ENCODE data around the gene IDNK.
A peak's percentile ranks its signal among the peaks of the same experiment; 100 is the strongest.
"Not testable (repeated sequence)": the region's sequence is repeated elsewhere in the genome, so short reads cannot be mapped to it uniquely, and the experiment has no call there.

Gene IDNK

DNA sequence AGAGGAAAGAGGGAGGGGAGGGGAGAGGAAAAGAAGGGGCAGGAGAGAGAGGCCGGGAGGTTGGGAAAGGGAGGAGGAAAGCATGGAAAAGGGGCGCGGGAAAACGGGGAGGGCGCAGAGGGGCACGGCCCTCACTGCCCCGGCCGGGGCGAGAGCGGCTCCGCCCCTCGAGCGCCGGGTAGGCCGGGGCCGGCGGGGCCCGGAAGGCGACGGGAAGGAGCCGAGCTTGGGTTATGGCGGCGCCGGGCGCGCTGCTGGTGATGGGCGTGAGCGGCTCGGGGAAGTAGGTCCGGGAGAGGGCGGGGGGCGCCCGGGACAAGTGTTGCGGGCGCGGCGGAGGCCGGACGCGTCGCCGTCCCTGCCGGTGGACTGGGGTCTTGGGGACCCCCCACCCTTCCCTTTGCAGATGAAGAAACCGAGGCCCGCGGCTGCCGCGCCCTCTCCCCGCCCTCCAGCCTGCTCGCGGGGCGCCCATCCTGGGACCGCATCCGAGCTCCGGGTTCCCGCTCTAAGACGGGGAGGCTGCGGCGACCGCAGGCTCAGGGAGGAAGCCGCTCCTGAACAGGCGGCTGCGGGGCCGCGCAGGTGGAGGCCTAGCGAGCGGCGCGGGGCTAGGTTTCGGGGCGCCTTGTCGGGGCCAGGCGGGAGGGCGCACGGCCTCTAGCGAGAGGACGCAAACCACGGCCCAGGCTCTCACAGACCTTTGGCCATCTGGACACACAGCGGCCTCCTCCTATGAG, at the start of gene IDNK:
Gene IDNK (plus strand): TSS at position 205 of the 740 bp plus-strand sequence. CDS start 29 bp downstream, at position 234.
- peak; percentile 59 for DNase-seq

DNA sequence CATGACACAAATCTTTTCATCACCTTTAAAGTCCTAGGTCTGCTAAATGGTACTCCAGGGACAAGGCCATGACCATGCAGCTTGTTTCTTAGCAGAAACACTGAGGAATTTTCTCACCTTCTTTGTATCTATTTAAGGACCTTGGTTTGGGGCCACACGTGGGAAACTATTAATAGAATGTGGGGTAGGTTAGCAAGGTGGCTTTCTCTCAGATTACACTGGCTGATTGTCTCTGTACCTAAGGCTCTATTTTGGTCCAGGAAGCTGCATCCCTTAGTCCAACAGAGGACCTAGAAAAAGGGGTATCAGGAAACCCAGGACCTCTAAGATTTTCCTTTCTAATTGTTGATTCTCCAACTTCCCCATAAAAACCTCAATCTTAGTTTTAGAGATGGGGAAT, 48.5 kb upstream of the IDNK start:
- DNase-seq: no peak

DNA sequence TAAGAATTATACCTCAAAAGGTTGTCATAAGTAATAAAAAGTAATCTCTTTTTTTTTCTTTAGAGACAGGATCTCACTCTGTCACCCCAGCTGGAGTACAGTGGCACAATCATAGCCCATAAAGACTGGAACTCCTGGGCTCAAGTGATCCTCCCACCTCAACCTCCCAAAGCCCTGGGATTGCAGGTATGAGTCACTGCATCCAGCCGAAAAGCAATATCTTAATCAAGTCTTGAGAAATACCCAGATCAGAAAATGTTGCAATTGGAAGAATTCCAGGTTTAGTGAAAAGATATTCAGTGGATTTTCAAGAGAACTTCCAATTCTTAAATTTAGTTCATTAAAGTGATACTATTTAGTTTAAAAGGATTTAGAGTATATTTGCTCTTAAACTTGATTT, 40.9 kb upstream of the IDNK start:
- DNase-seq: no peak

- peak; percentile 47 for DNase-seq
Measured at GRCh38 chr9:83583151-83584014, 39.6 kb upstream of the IDNK start.

DNA sequence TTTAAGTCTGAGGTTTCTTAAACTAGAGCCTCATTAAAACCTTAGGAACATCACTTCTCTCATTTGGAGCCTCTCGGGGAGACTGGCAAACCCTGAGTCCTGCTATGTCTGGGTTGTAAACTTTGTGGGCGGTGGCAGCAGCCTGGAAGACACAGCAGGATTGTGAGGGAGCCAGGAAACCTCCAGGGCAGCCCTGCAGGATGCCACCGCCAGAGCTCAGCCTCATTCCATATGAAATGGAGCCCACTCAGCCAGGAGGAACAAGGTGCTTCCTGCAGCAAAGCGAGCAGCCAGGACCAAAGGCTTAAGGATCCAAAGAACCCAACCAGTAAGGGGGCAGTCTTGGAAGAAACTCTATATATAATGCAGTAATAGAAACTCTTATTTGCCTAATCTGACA, 37.9 kb upstream of the IDNK start:
- DNase-seq: no peak

GRCh38 chr9:83588256-83588655, 34.7 kb upstream of the IDNK start:
- no peak for DNase-seq

DNA sequence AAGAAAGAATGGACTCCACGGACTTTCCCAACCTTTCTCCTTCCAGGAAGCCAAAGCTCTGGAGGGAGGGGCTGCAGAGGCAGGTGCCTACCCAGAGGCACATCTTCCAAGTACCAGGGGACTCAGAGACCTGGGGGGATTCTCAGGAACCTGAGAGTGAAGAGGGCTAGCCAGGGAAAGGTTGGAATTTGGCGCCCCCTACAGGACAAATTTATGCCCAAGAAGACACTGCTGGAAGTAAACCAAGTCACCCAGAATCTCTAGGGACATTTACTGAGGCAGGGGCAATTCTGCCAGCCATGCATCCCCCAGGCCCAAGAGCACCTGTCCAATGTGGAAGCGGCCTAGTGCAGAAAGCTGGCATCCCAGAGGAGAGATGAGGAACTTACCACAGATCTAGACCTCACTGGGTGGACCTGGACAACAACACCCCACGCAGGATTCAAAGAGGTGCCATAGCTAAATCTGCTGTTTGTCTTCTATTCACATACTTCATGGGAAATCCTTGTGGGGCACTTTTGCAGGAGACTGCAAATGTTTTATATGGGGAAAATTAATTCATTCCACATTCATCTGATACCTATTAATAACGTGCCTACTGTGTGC, 25.9 kb upstream of the IDNK start:
- peak; percentile 33 for DNase-seq

DNA sequence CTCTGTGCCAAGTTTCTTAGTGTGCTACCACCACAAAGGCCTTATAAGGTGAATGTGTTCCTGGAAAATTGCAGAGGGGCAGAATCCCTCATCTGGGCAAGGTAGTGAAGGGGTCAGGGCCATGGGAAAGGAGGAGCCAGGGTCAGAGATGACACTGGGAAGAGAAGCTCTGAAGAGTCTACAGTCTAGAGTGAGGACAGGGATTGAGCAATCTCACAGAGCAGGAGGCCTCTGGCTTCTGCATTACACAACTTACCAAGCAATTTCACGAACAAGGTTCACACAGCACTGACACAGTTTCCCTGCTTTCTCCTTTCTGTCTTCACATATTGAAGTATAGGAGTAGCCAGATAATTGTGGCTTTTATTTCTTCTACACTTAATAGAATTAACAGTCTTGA, 24.5 kb upstream of the IDNK start:
- DNase-seq: no peak

DNA sequence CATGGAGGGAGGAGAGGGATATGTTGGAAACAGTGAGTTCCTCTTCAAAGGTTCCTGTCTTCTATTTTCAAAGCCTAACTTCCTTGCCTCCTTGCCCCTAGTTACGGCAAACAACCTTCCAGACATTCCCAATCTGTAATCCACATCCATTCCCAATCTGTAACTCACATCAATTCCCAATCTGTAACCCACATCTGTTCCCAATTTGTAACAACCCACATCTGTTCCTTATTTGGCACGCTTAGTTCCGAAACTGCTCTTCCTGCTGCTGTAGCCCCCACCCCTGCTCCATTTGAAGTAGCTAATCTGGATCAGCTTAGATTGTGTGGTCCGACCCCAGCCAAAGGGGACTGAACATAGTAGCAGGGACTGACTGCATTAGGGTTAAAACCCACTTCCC, 23.9 kb upstream of the IDNK start:
- no peak for DNase-seq

DNA sequence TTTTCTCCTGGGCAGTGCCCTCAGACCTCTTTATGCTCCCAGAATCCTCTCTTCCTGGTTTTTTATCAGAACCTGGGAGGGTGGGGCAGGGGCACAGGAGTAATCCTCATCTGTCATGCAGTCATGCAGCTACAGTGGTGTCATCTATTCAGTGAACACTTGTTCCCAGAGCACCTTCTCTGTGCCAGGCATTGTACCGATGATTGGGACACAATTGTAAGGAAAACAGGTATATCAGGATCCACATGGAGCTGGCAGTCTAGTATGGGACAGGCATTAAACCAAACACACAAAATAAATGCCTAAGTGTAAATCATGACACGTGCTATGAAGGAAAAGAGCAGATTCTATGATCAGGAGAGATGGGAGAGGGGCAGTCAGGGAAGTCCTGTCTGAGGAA, 21.5 kb upstream of the IDNK start:
- DNase-seq: no peak

DNA sequence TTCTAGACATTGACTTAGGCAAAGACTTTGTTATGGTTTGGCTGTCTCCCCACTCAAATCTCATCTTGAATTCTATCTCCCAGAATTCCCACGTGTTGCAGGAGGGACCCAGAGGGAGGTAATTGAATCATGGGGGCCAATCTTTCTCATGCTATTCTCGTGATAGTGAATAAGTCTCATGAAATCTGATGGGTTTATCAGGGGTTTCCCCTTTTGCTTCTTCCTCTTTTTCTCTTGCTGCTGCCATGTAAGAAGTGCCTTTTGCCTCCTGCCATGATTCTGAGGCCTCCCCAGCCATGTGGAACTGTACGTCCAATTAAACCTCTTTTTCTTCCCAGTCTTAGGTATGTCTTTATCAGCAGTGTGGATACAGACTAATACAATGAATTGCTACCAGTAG, 15.3 kb upstream of the IDNK start:
- not testable (repeated sequence) for DNase-seq

- not testable (repeated sequence) for DNase-seq
Measured at GRCh38 chr9:83613298-83613697, 9.6 kb upstream of the IDNK start.

DNA sequence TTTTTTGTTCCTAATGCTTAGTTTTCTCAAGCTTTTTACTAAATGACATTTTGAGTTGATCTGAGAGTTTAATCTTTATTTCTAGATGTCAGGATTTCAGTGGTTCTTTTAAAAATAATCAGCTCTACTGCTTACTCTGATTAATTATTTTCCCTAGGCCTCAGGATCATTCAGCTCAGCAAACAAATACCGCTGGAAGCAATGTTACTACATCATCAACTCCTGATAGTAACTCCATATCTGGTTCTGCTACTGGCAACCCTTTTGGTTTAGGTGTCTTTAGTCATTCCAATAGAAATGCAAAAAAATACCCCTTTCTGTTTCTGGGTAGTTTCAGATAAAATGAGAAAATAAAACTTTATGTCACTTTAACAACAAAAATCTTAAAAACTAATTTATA, 5.6 kb upstream of the IDNK start:
- no peak for DNase-seq

DNA sequence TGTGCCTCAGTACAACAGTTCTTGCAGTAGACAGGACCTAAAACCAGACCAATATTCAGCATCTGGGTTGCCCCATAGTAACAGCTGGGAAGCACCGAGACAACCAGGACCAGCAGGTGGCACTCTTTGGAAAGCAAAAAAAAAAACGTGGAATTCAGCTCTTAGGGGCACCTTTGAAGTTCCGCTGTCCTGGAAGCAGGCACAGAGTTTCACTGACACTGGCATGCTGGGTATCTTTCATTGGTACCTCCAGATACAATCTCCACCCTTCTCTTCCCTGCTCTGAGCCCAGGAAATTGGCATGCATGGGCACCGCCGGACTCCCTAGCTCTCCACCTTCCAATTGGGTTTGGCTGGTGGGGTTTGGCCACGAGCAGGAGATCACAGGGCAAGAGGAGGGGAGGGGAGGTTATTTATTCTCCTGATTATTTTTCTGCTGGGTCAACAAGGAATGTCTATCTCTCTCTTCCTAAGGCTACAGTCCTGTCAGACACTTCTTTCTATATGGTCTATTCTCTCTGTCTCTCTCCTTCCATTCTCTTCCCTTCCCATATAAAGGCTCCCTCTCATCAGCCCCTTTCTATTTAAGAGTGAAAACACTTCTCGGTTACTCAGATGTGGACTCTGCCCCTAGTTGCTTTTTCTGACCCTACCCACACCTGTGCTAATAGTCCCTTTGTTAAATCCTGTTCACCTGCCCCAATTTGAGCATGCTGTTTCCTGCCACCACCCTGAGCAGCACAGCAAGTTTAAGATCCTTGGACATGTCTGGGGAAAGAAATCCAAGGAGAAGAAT, 1.9 kb upstream of the IDNK start:
- peak; percentile 48 for DNase-seq

DNA sequence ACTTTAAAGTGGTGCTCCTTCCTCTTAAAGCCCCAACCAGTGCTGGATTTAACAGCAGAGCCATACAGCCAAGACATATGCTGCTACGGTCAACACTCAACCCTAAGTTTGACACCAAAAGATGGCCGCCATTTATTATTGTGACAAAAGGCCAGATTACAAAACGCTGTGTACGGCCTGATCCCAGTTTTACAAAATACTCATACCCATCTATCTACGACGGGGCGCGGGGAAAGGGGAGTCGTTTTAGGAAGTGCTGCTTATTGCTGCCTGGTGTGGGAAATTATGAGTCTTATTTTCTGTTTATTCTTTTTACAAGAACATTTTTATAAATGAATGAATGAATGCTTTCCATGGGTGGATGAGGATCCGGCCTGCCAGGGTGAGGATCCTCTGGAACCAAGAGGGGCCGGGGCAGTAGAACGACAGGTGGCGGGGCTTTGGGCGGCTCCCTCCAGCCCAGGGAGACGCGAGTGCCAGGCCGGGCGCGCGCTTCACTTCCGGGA, 457 bp upstream of the IDNK start:
- DNase-seq: no peak

GRCh38 chr9:83623679-83624076, 735 bp downstream of the IDNK start:
- peak; percentile 35 for DNase-seq

GRCh38 chr9:83625178-83625577, 2.2 kb downstream of the IDNK start:
- no peak for DNase-seq

- DNase-seq: no peak
Measured at GRCh38 chr9:83628540-83628939, 5.6 kb downstream of the IDNK start.

DNA sequence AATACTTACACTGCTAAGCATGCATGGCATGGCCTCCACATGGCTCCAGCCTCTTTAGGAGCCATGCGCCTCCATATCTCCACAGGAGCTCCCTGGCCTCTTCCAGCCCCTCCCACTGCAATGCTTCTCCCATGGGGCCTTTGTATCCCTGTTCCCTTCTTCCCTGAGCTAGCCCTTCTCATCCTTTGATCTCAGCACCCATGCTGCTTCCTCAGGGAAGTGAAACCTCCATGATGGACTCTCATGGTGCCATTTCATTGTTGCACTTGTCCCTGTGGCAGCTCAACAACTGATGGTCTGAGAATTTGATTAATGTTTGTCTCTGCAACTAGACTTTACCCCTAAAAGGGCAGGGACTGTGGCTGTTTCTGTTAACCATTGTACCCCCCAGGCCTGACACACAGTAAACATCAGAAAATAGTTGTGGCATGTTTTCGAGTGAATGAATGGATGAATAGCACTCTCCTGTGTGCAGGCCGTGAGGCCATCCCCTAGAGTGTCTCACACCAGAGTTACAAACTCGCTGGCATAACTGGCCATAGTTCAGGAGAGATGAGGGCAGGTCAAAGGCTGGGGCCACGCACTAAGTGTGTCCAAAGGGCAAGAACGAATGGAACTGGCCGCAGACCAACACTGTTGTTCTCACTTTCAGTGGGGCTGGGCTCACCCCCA, 6.6 kb downstream of the IDNK start:
- DNase-seq: no peak

GRCh38 chr9:83630938-83631457, 8.1 kb downstream of the IDNK start:
- no peak for DNase-seq

GRCh38 chr9:83633255-83633654, 10.3 kb downstream of the IDNK start:
- DNase-seq: no peak

GRCh38 chr9:83633676-83634075, 10.7 kb downstream of the IDNK start:
- no peak for DNase-seq
